NOMO-1 treated with dmso at 0.1 percent for 144 hours (cell line): ENCODE data around the gene CPXM1.
"Not testable (repeated sequence)": the region's sequence is repeated elsewhere in the genome, so short reads cannot be mapped to it uniquely, and the experiment has no call there.

ENCODE experiments used
- DNase-seq: peaks from one replicate; lab custom pipeline; 2025; ENCODE audit not compliant: unreplicated experiment; lab: John Stamatoyannopoulos, UW

The CPXM1 gene

GRCh38 chr20:2822073-2822472 is 21.6 kb upstream of the CPXM1 start:
- DNase-seq, result no peak

GRCh38 chr20:2820896-2821869 is 20.8 kb upstream of the CPXM1 start:
- DNase-seq, result no peak

DNA sequence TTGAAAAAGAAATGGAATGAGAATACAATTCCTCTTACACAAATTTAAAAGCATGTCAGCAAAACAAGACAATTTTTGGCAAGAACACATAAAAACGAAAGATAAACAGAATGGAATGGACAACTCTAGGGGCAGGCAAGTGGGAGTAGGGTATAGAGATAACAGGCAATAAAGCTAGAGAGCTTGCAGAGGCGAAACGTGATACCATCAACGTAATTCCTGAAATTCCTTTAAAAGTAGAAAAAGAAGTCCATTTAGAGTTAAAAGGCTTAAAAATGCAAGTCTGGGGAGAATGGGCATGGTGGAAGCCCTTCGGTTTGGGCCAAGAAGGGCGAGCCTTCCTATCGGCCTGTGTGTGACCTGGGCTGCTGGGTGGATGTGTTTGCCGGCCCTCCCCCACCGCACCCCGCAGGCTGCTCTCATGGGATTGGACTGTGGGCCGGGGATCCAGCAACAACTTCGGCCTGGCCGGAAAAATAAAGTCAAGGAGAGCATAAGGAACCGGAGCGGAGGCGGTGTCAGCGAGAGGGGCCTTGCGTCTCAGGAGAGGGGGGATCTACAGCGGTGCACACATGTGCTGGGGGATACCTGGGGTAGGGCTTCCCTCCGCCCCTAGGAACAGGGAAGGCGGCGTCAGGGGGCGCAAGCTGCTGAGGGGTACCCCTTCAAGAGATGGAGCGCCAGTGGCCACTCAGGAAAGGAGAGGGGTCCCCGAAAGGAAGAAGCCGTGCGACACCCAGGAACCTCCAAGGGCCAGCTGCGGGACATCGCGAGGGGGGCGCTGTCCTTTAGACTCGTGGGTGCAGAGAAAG is 19.9 kb upstream of the CPXM1 start:
- no peak for DNase-seq

- DNase-seq, result no peak
Measured at GRCh38 chr20:2817891-2818595, 17.6 kb upstream of the CPXM1 start.

GRCh38 chr20:2817341-2817726 is 16.9 kb upstream of the CPXM1 start:
- DNase-seq, result no peak

GRCh38 chr20:2816583-2817340 is 16.3 kb upstream of the CPXM1 start:
- DNase-seq, result no peak

GRCh38 chr20:2816030-2816582 is 15.7 kb upstream of the CPXM1 start, which contains the start of gene TMEM239:
TMEM239 (plus strand) TSS chr20:2816364; CDS start chr20:2816555, 191 bp downstream.
- no peak for DNase-seq

- DNase-seq, result no peak
Measured at GRCh38 chr20:2815242-2815900, 14.9 kb upstream of the CPXM1 start.

- DNase-seq, result no peak
Measured at GRCh38 chr20:2814587-2815051, 14.2 kb upstream of the CPXM1 start, which contains the start of gene C20orf141. C20orf141 (plus strand) TSS chr20:2814987; CDS start chr20:2815185, 198 bp downstream.

DNA sequence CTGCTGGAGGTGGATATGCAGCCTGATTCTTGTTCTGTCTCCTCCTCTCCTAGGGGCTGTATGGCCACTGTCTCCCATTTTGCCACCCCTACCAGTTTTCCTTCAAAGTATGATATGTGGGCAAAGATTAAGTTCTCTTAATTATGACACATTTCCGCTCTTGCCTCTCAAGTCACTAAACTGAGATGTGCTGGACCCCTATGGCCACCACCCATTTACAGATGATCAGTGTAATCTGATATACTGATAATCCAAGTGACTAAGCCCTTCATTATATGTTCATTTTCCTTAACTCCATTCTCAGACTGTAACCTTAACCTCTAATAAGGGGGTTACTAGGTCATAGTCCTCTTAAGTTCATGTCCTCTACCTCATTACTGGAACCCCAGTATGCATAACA is 13.6 kb upstream of the CPXM1 start:
- no peak for DNase-seq

- DNase-seq, result no peak
Measured at GRCh38 chr20:2812189-2812588, 11.8 kb upstream of the CPXM1 start.

DNA sequence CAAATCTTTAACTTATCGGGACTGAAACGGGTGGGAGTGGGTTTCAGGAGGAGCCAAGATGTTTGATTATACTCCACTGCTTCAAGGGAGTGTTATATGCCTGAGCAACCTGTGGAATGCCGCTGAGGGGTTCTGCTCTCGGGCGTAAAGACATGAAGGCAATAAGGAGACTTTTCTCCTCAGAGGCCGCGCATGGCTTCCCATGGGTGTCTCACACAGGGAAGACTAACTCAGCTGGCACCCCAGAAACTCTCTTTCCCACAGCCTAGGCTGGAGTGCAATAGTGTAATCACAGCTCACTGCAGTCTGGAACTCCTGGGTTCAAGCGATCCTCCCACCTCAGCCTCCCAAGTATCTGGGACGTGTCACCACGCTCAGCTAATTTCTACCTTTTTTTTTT is 9.3 kb upstream of the CPXM1 start:
- DNase-seq, result no peak

GRCh38 chr20:2807929-2808328 is 7.5 kb upstream of the CPXM1 start:
- DNase-seq, result not testable (repeated sequence)

DNA sequence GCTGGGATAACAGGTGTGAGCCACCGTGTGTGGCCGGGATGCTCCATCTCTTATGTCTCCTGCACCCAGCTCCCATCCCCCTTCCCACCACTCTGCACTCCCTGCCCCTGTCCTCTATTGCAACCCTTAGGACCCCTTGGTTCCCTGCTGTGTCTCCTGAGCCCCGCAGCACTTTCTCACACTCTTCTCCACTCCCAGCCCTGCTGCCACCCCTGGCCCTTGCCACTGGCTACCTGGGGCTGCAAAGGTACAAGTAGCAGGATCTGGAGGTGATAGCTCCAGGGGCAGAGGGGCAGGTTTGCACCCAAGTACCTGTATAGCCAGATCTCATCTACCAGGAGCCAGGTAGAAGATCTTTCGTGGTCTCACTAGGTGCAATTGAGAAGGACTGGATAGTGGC is 6.6 kb upstream of the CPXM1 start:
- DNase-seq, result no peak

- DNase-seq, result no peak
Measured at GRCh38 chr20:2806351-2806701, 5.9 kb upstream of the CPXM1 start.

GRCh38 chr20:2805689-2806350 is 5.4 kb upstream of the CPXM1 start:
- no peak for DNase-seq

GRCh38 chr20:2804852-2805688 is 4.6 kb upstream of the CPXM1 start:
- no peak for DNase-seq
